H9 (cell line): ENCODE results near the gene GUCY2F. TPM values are rescaled to one million over a fixed set of nuclear protein-coding genes. Genes with fewer than 3 reads are reported as not detected.

Experiments
- DNase-seq: peaks from one replicate; pipeline ENCODE4 v3.0.0-alpha.2; 2017
- H2AFZ ChIP-seq: one replicate; pipeline ENCODE4 v1.6.1; 2013; ENCODE audit warnings: mild to moderate bottlenecking, low read length, control low read depth, moderate library complexity
- H2AK5ac ChIP-seq: 2 replicates; pipeline ENCODE4 v1.6.1; 2013; ENCODE audit warnings: low read length, control low read depth, mixed read lengths; ENCODE audit not compliant: insufficient read length
- H2BK120ac ChIP-seq: one replicate; pipeline ENCODE4 v1.6.1; 2013; ENCODE audit warnings: low read depth, mild to moderate bottlenecking, low read length, control low read depth, inconsistent platforms; ENCODE audit not compliant: poor library complexity, severe bottlenecking
- H2BK12ac ChIP-seq: 2 replicates; pipeline ENCODE4 v1.6.1; 2013; ENCODE audit warnings: low read length, control low read depth, mixed read lengths, low read depth; ENCODE audit not compliant: insufficient read length
- H2BK15ac ChIP-seq: 2 replicates; pipeline ENCODE4 v1.6.1; 2013; ENCODE audit warnings: low read depth, low read length, control low read depth
- H2BK20ac ChIP-seq: one replicate; pipeline ENCODE4 v1.6.1; 2013; ENCODE audit warnings: low read depth, mild to moderate bottlenecking, low read length, control low read depth, inconsistent platforms; ENCODE audit not compliant: poor library complexity, severe bottlenecking
- H2BK5ac ChIP-seq: 2 replicates; pipeline ENCODE4 v1.6.1; 2013; ENCODE audit warnings: low read length, control low read depth, mixed read lengths; ENCODE audit not compliant: insufficient read length
- H3K14ac ChIP-seq: 2 replicates; pipeline ENCODE4 v1.6.1; 2013; ENCODE audit warnings: low read length, control low read depth; ENCODE audit not compliant: insufficient read depth
- H3K18ac ChIP-seq: 2 replicates; pipeline ENCODE4 v1.6.1; 2013; ENCODE audit warnings: low read depth, mild to moderate bottlenecking, mixed read lengths, low read length, control low read depth; ENCODE audit not compliant: insufficient read length
- H3K23ac ChIP-seq: 2 replicates; pipeline ENCODE4 v1.6.1; 2013; ENCODE audit warnings: low read length, control low read depth, mixed read lengths, low read depth; ENCODE audit not compliant: insufficient read length
- H3K23me2 ChIP-seq: 2 replicates; pipeline ENCODE4 v1.6.1; 2013; ENCODE audit warnings: low read depth, mild to moderate bottlenecking, mixed read lengths, low read length, control low read depth; ENCODE audit not compliant: insufficient read length, poor library complexity, severe bottlenecking
- H3K27ac ChIP-seq: 2 replicates; pipeline ENCODE4 v1.5.1; 2013; ENCODE audit warnings: low read length, control low read depth, mixed read lengths, low read depth; ENCODE audit not compliant: insufficient read length
- H3K27me3 ChIP-seq: 2 replicates; pipeline ENCODE4 v1.6.1; 2013; ENCODE audit warnings: low read length, control low read depth, inconsistent platforms; ENCODE audit not compliant: insufficient read depth
- H3K4ac ChIP-seq: 2 replicates; pipeline ENCODE4 v1.6.1; 2013; ENCODE audit warnings: low read depth, mild to moderate bottlenecking, control low read depth, inconsistent platforms, low read length, moderate library complexity
- H3K4me1 ChIP-seq: 2 replicates; pipeline ENCODE4 v1.6.1; 2013; ENCODE audit warnings: low read length, control low read depth, inconsistent platforms; ENCODE audit not compliant: insufficient read depth
- H3K4me2 ChIP-seq: 2 replicates; pipeline ENCODE4 v1.6.1; 2013; ENCODE audit warnings: low read length, control low read depth, mixed read lengths; ENCODE audit not compliant: insufficient read length, insufficient read depth
- H3K56ac ChIP-seq: 2 replicates; pipeline ENCODE4 v1.6.1; 2013; ENCODE audit warnings: low read depth, mild to moderate bottlenecking, mixed read lengths, low read length, control low read depth; ENCODE audit not compliant: insufficient read length
- H3K79me1 ChIP-seq: 2 replicates; pipeline ENCODE4 v1.6.1; 2013; ENCODE audit warnings: low read depth, mild to moderate bottlenecking, moderate library complexity, low read length, control low read depth, inconsistent platforms; ENCODE audit not compliant: insufficient read depth, poor library complexity, severe bottlenecking
- H3K79me2 ChIP-seq: 2 replicates; pipeline ENCODE4 v1.6.1; 2013; ENCODE audit warnings: low read length, control low read depth, inconsistent platforms; ENCODE audit not compliant: insufficient read depth
- H3K9ac ChIP-seq: 2 replicates; pipeline ENCODE4 v1.6.1; 2013; ENCODE audit warnings: low read length, control low read depth, mixed read lengths; ENCODE audit not compliant: insufficient read length; ENCODE audit errors: extremely low read depth
- H3K9me3 ChIP-seq: one replicate; pipeline ENCODE4 v1.6.1; 2013; ENCODE audit warnings: low read depth, low read length, inconsistent platforms; ENCODE audit not compliant: control insufficient read depth
- H3T11ph ChIP-seq: one replicate; pipeline ENCODE4 v1.6.1; 2013; ENCODE audit warnings: mild to moderate bottlenecking, low read length, control low read depth, inconsistent platforms
- H4K20me1 ChIP-seq: one replicate; pipeline ENCODE4 v1.6.1; 2013; ENCODE audit not compliant: control insufficient read depth, insufficient read length, insufficient read depth
- H4K5ac ChIP-seq: 2 replicates; pipeline ENCODE4 v1.6.1; 2013; ENCODE audit warnings: low read depth, mild to moderate bottlenecking, mixed read lengths, low read length, control low read depth; ENCODE audit not compliant: insufficient read length
- H4K8ac ChIP-seq: replicated peaks from 2 replicates; pipeline ENCODE4 v1.6.1; 2013; ENCODE audit warnings: low read length, control low read depth, mixed read lengths, low read depth; ENCODE audit not compliant: insufficient read length
- H4K91ac ChIP-seq: 2 replicates; pipeline ENCODE4 v1.6.1; 2013; ENCODE audit warnings: low read depth, mild to moderate bottlenecking, moderate library complexity, mixed read lengths, low read length, control low read depth; ENCODE audit not compliant: insufficient read length
- H3K27ac Mint-ChIP-seq, 3 experiments: 2 replicates in 2 of 3; 3 replicates in 1 of 3; pipeline ENCODE4 v1.8.0; 2020 to 2021; ENCODE audit warnings: mixed read lengths in 3 of 3, mild to moderate bottlenecking in 1 of 3, moderate library complexity in 1 of 3
- H3K27me3 Mint-ChIP-seq: 2 replicates; pipeline ENCODE4 v1.8.0; 2021; ENCODE audit warnings: low read depth, mild to moderate bottlenecking, moderate library complexity, mixed read lengths
- H3K36me3 Mint-ChIP-seq, 3 experiments: 2 replicates in 2 of 3; 3 replicates in 1 of 3; pipeline ENCODE4 v1.8.0; 2020 to 2021; ENCODE audit warnings: low read depth in 3 of 3, mixed read lengths in 3 of 3; ENCODE audit not compliant: insufficient read depth in 1 of 3
- H3K4me1 Mint-ChIP-seq, 2 experiments: 2 replicates each; pipeline ENCODE4 v1.8.0; 2020; ENCODE audit warnings: mixed read lengths in 2 of 2
- H3K4me3 Mint-ChIP-seq, 2 experiments: 2 replicates in 1 of 2; 3 replicates in 1 of 2; pipeline ENCODE4 v1.8.0; 2020 to 2021; ENCODE audit warnings: mild to moderate bottlenecking in 2 of 2, mixed read lengths in 2 of 2, moderate library complexity in 1 of 2
- H3K9me3 Mint-ChIP-seq, 2 experiments: 2 replicates in 1 of 2; 3 replicates in 1 of 2; pipeline ENCODE4 v1.8.0; 2020; ENCODE audit warnings: mild to moderate bottlenecking in 2 of 2, mixed read lengths in 2 of 2, moderate library complexity in 1 of 2
- WGBS: extraction: QIAGEN DNeasy Blood & Tissue Kit; methylation state at CpG from one replicate; pipeline ENCODE4 v1.1.7; 2013; ENCODE audit warnings: missing lambda C conversion rate, low lambda C conversion rate, mixed read lengths; ENCODE audit not compliant: insufficient read length; ENCODE audit errors: extremely low coverage; 5-methylcytosine and 5-hydroxymethylcytosine counted together
- total RNA-seq: library from RNA; stranded (reverse); gene quantifications from 2 replicates; pipeline ENCODE4 v1.2.1, GENCODE V29; 2021
- TF ChIP-seq, protein P1 (sequence below): fragments of 200-600 bp; sonication (generic); conservative IDR thresholded peaks from 3 replicates; pipeline ENCODE4 v1.8.0; 2021; ENCODE audit warnings: antibody characterized with exemption, mild to moderate bottlenecking

Gene GUCY2F
- total RNA-seq, 1 experiment from 2014 or later = 0.11 TPM

DNA sequence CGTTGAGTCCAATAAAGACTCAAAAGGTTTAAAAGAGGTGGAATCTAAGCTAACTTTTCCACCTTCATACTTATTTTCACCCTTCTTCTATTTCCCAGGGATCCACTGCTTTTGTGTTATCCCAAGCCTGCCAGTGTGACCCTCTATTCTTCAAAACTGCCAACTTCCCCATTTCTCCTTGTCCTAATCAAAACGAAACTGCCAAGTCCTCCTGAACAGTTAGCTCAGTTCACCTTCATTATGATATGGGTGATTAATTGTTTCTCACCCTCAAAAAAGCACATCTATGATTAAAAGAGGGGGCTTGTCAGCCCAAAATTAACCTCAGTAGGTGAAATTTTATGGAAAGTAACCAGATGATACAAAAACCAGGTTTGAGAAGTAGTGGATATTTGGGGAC, 108.4 kb downstream of the GUCY2F start:
- Histone ChIP-seq H3K27ac (no peak overlapping the region), H3K79me1 (no peaks in the 10 kb centered on the region), H4K5ac (no peak overlapping the region), H2AK5ac (no peak overlapping the region), H3K14ac (no peak overlapping the region), H2AFZ (no peak overlapping the region), H3K27me3 (no peaks in the 10 kb centered on the region), H2BK12ac (no peak overlapping the region), H3K56ac (no peak overlapping the region), H3T11ph (no peak overlapping the region), H3K79me2 (no peaks in the 10 kb centered on the region), H2BK15ac (no peak overlapping the region), H4K8ac (no peak overlapping the region), H2BK20ac (no peak overlapping the region), H4K20me1 (no peaks in the 10 kb centered on the region), H3K4me1 (peaks cover 13% of the 10 kb centered on the region; the same call in 1 of the 2 replicates), H3K4me2 (no peak overlapping the region), H3K4ac (no peak overlapping the region), H3K23ac (no peak overlapping the region), H2BK5ac (no peak overlapping the region), H3K23me2 (no peaks in the 10 kb centered on the region), H2BK120ac (no peak overlapping the region), H3K9me3 (no peaks in the 10 kb centered on the region), H3K9ac (no peak overlapping the region), H3K18ac (no peak overlapping the region), H4K91ac (no peak overlapping the region)
- Mint-ChIP-seq H3K9me3 (no peaks in the 10 kb centered on the region), H3K4me3 (no peak overlapping the region), H3K27ac (no peak overlapping the region; a peak in 1 of 7 replicates), H3K4me1 (peaks cover 37 to 46% of the 10 kb centered on the region in 2 experiments), H3K27me3 (no peaks in the 10 kb centered on the region), H3K36me3 (no peaks in the 10 kb centered on the region)
- no CpG with 5 or more reads among the region's 2 CpGs for WGBS
- TF ChIP-seq, protein P1, sequence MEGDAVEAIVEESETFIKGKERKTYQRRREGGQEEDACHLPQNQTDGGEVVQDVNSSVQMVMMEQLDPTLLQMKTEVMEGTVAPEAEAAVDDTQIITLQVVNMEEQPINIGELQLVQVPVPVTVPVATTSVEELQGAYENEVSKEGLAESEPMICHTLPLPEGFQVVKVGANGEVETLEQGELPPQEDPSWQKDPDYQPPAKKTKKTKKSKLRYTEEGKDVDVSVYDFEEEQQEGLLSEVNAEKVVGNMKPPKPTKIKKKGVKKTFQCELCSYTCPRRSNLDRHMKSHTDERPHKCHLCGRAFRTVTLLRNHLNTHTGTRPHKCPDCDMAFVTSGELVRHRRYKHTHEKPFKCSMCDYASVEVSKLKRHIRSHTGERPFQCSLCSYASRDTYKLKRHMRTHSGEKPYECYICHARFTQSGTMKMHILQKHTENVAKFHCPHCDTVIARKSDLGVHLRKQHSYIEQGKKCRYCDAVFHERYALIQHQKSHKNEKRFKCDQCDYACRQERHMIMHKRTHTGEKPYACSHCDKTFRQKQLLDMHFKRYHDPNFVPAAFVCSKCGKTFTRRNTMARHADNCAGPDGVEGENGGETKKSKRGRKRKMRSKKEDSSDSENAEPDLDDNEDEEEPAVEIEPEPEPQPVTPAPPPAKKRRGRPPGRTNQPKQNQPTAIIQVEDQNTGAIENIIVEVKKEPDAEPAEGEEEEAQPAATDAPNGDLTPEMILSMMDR = no peak
- no peak for DNase-seq
